ENCODE data around the gene AFTPH. TPM values are rescaled to one million over a fixed set of nuclear protein-coding genes. Genes with fewer than 3 reads are reported as not detected.

AFTPH gene
- polyA plus RNA-seq, 2 of the 4 experiments (the other 2 are of a cell fraction) = 24.0 to 51.4 TPM

GRCh38 chr2:64506686-64507085 lies 17.4 kb upstream of the AFTPH start:
- no peak for FAIRE-seq
- 82% methylated on average over 2 of the region's 2 CpGs for WGBS (ENCODE audit: missing lambda C conversion rate)
- Histone ChIP-seq H3K27ac (no peak overlapping the region), H3K4me2 (no peak overlapping the region), H3K9me3 (no peaks in the 10 kb centered on the region), H3K4me3 (no peak overlapping the region), H3K4me1 (no peaks in the 10 kb centered on the region)
- CTCF ChIA-PET = interaction anchor here (1.2 to 4.7 kb wide), 3 partner anchors 17 to 382 kb away, joined by 3 to 22 read pairs (median 4); partner anchors contain the start of gene AFTPH
- DNase-seq (ENCODE audit: low read depth in 1 of 2, low spot score in 1 of 2) = no peak
- TF ChIP-seq PHF8 (IDR thresholded peaks at IDR 0.05; ENCODE audit: borderline replicate concordance, low read depth) (no peak), KDM5A (IDR thresholded peaks at IDR 0.05) (no peak), BCL3 (IDR thresholded peaks at IDR 0.05) (no peak), JUN (IDR thresholded peaks at IDR 0.05) (no peak), GATA3 (IDR thresholded peaks at IDR 0.05; ENCODE audit: borderline replicate concordance) (no peak), NPAS2 (CRISPR knock-in tag; IDR thresholded peaks at IDR 0.05; ENCODE audit: borderline replicate concordance) (no peak), ELK1 (IDR thresholded peaks at IDR 0.05; ENCODE audit: low read depth, low read length) (no peak), NR3C1 (IDR thresholded peaks at IDR 0.05) (no peak), FOXS1 (CRISPR knock-in tag; IDR thresholded peaks at IDR 0.05) (no peak), EHF (CRISPR knock-in tag; IDR thresholded peaks at IDR 0.05) (no peak), ATOH8 (CRISPR knock-in tag; IDR thresholded peaks at IDR 0.05; ENCODE audit: low read depth) (no peak), CBX2 (IDR thresholded peaks at IDR 0.05; ENCODE audit: borderline replicate concordance, low read depth) (no peak), REST (IDR thresholded peaks at IDR 0.05) (no peak)
- POLR2A ChIA-PET = no interaction called here
- ATAC-seq = no peak

GRCh38 chr2:64514008-64514407 lies 10.1 kb upstream of the AFTPH start:
- POLR2A ChIA-PET = interaction anchor here (1.2 kb wide), 1 partner anchor 10 kb away, joined by 3 read pairs; the partner anchor contains the start of gene AFTPH
- WGBS (ENCODE audit: missing lambda C conversion rate) = 21% methylated on average over 1 of the region's 1 CpG
- no peaks in the 10 kb centered on the region for H3K9me3 ChIP-seq
- DNase-seq (ENCODE audit: low read depth in 1 of 2, low spot score in 1 of 2) (no peak), ATAC-seq (no peak; a peak in 1 of 6 replicates), FAIRE-seq (no peak)
- H3K4me1 ChIP-seq = peaks cover 5% of the 10 kb centered on the region; the same call in 1 of the 3 replicates
- H3K27ac ChIP-seq = no peak overlapping the region
- no peak overlapping the region for H3K4me2 ChIP-seq
- H3K4me3 ChIP-seq = no peak overlapping the region
- CTCF ChIA-PET = interaction anchor here (0.6 to 2.0 kb wide), 4 partner anchors 9 to 102 kb away, joined by 3 to 27 read pairs (median 3); partner anchors contain the start of gene AFTPH
- TF ChIP-seq RFX5 (IDR thresholded peaks at IDR 0.05) (no peak), FOSB (CRISPR knock-in tag; IDR thresholded peaks at IDR 0.05) (no peak), KDM5A (IDR thresholded peaks at IDR 0.05) (no peak), ZNF302 (CRISPR knock-in tag; IDR thresholded peaks at IDR 0.05) (no peak), PHF8 (IDR thresholded peaks at IDR 0.05; ENCODE audit: borderline replicate concordance, low read depth) (no peak), HEYL (CRISPR knock-in tag; IDR thresholded peaks at IDR 0.05) (no peak), NR3C1 (IDR thresholded peaks at IDR 0.05) (no peak), TFCP2L1 (CRISPR knock-in tag; IDR thresholded peaks at IDR 0.05) (no peak), EHMT2 (IDR thresholded peaks at IDR 0.05; ENCODE audit: low read depth) (no peak), FOSL2 (IDR thresholded peaks at IDR 0.05) (no peak), FOSL2 (CRISPR knock-in tag; IDR thresholded peaks at IDR 0.05) (no peak), MAFK (IDR thresholded peaks at IDR 0.05; ENCODE audit: partially characterized antibody) (no peak), NPAS2 (CRISPR knock-in tag; IDR thresholded peaks at IDR 0.05; ENCODE audit: borderline replicate concordance) (no peak), CEBPB (IDR thresholded peaks at IDR 0.05) (no peak), SMC3 (IDR thresholded peaks at IDR 0.05) (no peak), MYC (IDR thresholded peaks at IDR 0.05; ENCODE audit: borderline replicate concordance, low read length) (no peak), E2F6 (IDR thresholded peaks at IDR 0.05; ENCODE audit: borderline replicate concordance, low read depth) (no peak), HOXB5 (CRISPR knock-in tag; IDR thresholded peaks at IDR 0.05) (no peak)

Data from A549 (cell line).